A549 treated with Hydrocortisone at 1 μM for 4 hours (cell line): Measurements from ENCODE around the gene TOX2. TPM values are rescaled to one million over a fixed set of nuclear protein-coding genes. Genes with fewer than 3 reads are reported as not detected.

Source experiments
- total RNA-seq: library from RNA; stranded (reverse); fragments of 200-300 nt; extraction: Qiagen RNA extraction; gene quantifications from 5 replicates; pipeline ENCODE4 v1.2.3, GENCODE V29; 2022

TOX2 gene
- total RNA-seq = 10.6 to 14.3 TPM (median 14.2 TPM) in 5 replicates

GRCh38 chr20:43914311-43915210 lies at the start of gene TOX2:
Gene TOX2, plus strand, starts transcription at chr20:43914852. Its CDS starts 40 bp downstream, at chr20:43914892.

Other genes starting within 250 kb of the TOX2 start
- gene MYBL2, start 247.7 kb upstream of the TOX2 start, total RNA-seq = 76.0 to 80.6 TPM (median 80.0 TPM) in 5 replicates
- gene GTSF1L, start 187.8 kb upstream of the TOX2 start, total RNA-seq = not detected in 5 replicates